ENCODE results near the gene LRRC46. TPM values are rescaled to one million over a fixed set of nuclear protein-coding genes. Genes with fewer than 3 reads are reported as not detected.

Gene LRRC46
- total and polyA plus RNA-seq, 9 of the 15 experiments (the other 6 are each of a cell fraction or from before 2014, with no cell fraction given) = 0.39 to 1.4 (median 0.53) TPM; not detected in 1

- TF ChIP-seq REST (IDR thresholded peaks at IDR 0.05; ENCODE audit: borderline replicate concordance) = peak; percentile 99
- TF ChIP-seq REST (CRISPR knock-in tag; IDR thresholded peaks at IDR 0.05; ENCODE audit: low read depth) = peak; percentile 96
- TF ChIP-seq ZNF609 (CRISPR knock-in tag; IDR thresholded peaks at IDR 0.05; ENCODE audit: borderline replicate concordance) = peak; percentile 44; the same call in 1 of the 2 replicates
- TF ChIP-seq HMGN3 (IDR thresholded peaks at IDR 0.05; ENCODE audit: borderline replicate concordance, extremely low read depth, insufficient read length, low read depth, low read length) = no peak
- TF ChIP-seq KAT7 (CRISPR knock-in tag; IDR thresholded peaks at IDR 0.05; ENCODE audit: borderline replicate concordance) = no peak
- peak; percentile 40; the same call in 1 of the 2 replicates for TF ChIP-seq MAFG (tag; conservative IDR thresholded peaks at IDR 0.05)
- no peak for TF ChIP-seq CBFA2T2 (conservative IDR thresholded peaks at IDR 0.05)
- TF ChIP-seq CUX1 (CRISPR knock-in tag; IDR thresholded peaks at IDR 0.05) = no peak
Observed at GRCh38 chr17:47785538-47786123, 45.8 kb upstream of the LRRC46 start (continued).
